ENCODE measurements around the gene CLCF1. TPM values are rescaled to one million over a fixed set of nuclear protein-coding genes. Genes with fewer than 3 reads are reported as not detected.

Gene CLCF1
- polyA plus RNA-seq, 1 of the 3 experiments (the other 2 are of a cell fraction): 27.0 TPM

DNA sequence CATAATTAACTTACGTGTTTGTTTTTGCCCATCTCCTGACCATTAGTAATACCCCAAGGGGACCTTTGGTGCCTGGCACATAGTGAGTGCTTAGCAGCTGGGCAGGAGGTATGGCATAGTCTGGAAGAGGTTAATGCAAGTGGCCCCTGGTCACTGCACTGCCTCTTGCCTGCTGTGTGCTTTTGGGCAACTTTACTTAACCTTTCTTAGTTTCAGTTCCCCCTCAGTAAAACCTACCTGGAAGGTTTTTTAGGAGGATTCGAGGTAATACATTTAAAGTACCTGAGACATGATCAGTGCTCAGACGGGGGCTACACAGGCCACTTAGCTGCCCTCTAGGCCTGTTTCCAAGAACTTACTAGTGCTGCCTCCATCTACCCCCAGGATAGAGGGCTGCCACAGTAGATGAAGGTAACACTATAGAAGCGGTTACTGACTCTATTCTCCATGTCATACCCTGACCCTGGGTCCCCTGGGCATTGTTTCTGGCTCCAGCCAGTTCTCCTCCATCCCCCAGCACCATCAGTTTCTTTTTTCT lies 23.4 kb downstream of the CLCF1 start (continued):
- TF ChIP-seq POLR2AphosphoS5 (IDR thresholded peaks at IDR 0.05; ENCODE audit: low read depth, low read length): no peak

DNA sequence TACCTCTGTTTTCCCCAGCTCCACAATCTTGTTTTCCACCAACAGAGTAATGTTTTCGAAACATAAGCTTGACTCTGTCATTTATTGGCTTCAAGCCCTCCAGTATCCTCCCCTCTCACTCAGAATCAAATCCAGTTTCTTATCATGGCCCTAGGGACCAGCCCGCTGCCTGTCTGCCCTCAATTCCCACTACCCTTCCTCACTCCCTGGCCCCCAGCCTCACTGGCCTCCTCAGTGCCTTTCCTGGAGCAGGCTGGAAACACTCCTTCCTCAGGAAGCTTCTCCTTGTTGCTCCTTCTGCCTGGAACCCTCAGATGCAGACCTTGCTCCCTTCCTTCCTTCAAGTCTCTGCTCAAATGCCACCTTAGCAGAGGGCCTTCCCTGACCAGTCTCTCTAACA lies 23.9 kb downstream of the CLCF1 start:
- H4K20me1 ChIP-seq (ENCODE audit: insufficient read depth): peaks cover 3% of the 10 kb centered on the region; the same call in 1 of the 2 replicates
- H3K9me3 ChIP-seq: no peaks in the 10 kb centered on the region
- POLR2A ChIA-PET: no interaction called here
- H3K79me2 ChIP-seq (ENCODE audit: insufficient read depth): peaks cover 16% of the 10 kb centered on the region
- 100% methylated on average over 2 of the region's 2 CpGs for WGBS (ENCODE audit: low lambda C conversion rate)
- H2AFZ ChIP-seq (ENCODE audit: low read depth): no peak overlapping the region
- peaks cover 40% of the 10 kb centered on the region for H3F3A ChIP-seq (replicated peaks; ENCODE audit: insufficient read depth)
- no peaks in the 10 kb centered on the region for H3K27me3 ChIP-seq (ENCODE audit: insufficient read depth)
- DNase-seq: no peak
- H3K4me2 ChIP-seq: no peak overlapping the region
- TF ChIP-seq EZH2phosphoT487 (IDR thresholded peaks at IDR 0.05; ENCODE audit: borderline replicate concordance, low read depth): no peak
- TF ChIP-seq JUND (IDR thresholded peaks at IDR 0.05): no peak
- no peak for TF ChIP-seq CHD2 (IDR thresholded peaks at IDR 0.05; ENCODE audit: low read length, partially characterized antibody)
- TF ChIP-seq, protein P1, sequence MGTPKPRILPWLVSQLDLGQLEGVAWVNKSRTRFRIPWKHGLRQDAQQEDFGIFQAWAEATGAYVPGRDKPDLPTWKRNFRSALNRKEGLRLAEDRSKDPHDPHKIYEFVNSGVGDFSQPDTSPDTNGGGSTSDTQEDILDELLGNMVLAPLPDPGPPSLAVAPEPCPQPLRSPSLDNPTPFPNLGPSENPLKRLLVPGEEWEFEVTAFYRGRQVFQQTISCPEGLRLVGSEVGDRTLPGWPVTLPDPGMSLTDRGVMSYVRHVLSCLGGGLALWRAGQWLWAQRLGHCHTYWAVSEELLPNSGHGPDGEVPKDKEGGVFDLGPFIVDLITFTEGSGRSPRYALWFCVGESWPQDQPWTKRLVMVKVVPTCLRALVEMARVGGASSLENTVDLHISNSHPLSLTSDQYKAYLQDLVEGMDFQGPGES (IDR thresholded peaks at IDR 0.05; ENCODE audit: low read depth, low read length): no peak
- no peak for TF ChIP-seq RAD21 (IDR thresholded peaks at IDR 0.05; ENCODE audit: low read length)
- TF ChIP-seq GATA2 (CRISPR knock-in tag; IDR thresholded peaks at IDR 0.05): no peak
- TF ChIP-seq TCF12 (IDR thresholded peaks at IDR 0.05): no peak
- no peak for TF ChIP-seq RXRA (IDR thresholded peaks at IDR 0.05; ENCODE audit: borderline replicate concordance, low read depth)
- TF ChIP-seq TAF1 (IDR thresholded peaks at IDR 0.05; ENCODE audit: borderline replicate concordance, low read depth, low read length): no peak
- TF ChIP-seq SIN3A (IDR thresholded peaks at IDR 0.05; ENCODE audit: borderline replicate concordance, low read depth, low read length): no peak
- TF ChIP-seq, protein P2, sequence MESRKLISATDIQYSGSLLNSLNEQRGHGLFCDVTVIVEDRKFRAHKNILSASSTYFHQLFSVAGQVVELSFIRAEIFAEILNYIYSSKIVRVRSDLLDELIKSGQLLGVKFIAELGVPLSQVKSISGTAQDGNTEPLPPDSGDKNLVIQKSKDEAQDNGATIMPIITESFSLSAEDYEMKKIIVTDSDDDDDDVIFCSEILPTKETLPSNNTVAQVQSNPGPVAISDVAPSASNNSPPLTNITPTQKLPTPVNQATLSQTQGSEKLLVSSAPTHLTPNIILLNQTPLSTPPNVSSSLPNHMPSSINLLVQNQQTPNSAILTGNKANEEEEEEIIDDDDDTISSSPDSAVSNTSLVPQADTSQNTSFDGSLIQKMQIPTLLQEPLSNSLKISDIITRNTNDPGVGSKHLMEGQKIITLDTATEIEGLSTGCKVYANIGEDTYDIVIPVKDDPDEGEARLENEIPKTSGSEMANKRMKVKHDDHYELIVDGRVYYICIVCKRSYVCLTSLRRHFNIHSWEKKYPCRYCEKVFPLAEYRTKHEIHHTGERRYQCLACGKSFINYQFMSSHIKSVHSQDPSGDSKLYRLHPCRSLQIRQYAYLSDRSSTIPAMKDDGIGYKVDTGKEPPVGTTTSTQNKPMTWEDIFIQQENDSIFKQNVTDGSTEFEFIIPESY (IDR thresholded peaks at IDR 0.05; ENCODE audit: borderline replicate concordance, low read depth): no peak
- TF ChIP-seq NRF1 (IDR thresholded peaks at IDR 0.05; ENCODE audit: low read depth, low read length): no peak
- no peak for TF ChIP-seq TEAD4 (IDR thresholded peaks at IDR 0.05; ENCODE audit: borderline replicate concordance, insufficient read depth)
- TF ChIP-seq, protein P3, sequence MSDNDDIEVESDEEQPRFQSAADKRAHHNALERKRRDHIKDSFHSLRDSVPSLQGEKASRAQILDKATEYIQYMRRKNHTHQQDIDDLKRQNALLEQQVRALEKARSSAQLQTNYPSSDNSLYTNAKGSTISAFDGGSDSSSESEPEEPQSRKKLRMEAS (IDR thresholded peaks at IDR 0.05; ENCODE audit: low read depth): no peak
- no peak for TF ChIP-seq RFX5 (IDR thresholded peaks at IDR 0.05; ENCODE audit: low read length)
- TF ChIP-seq MXI1 (IDR thresholded peaks at IDR 0.05; ENCODE audit: low read depth, low read length): no peak
- no peak for TF ChIP-seq YY1 (IDR thresholded peaks at IDR 0.05; ENCODE audit: low read depth)
- no peak for TF ChIP-seq GABPA (IDR thresholded peaks at IDR 0.05; ENCODE audit: low read depth)
- no peak for TF ChIP-seq FOXM1 (IDR thresholded peaks at IDR 0.05; ENCODE audit: low read depth)
- H3K9ac ChIP-seq: no peak overlapping the region
- CTCF ChIA-PET: interaction anchor here (0.6 to 20.0 kb wide), 12 partner anchors 8 to 268 kb away, joined by 3 to 955 read pairs (median 4); partner anchors contain the start of genes CLCF1 and PPP1CA
- no peaks in the 10 kb centered on the region for H3K36me3 ChIP-seq (replicated peaks in 1 of 2; ENCODE audit: control insufficient read depth in 1 of 2, insufficient read depth in 2 of 2, low read length in 1 of 2)
- no peak overlapping the region for H3K4me3 ChIP-seq (ENCODE audit: low read depth in 2 of 2, low read length in 1 of 2)
- H3K4me1 ChIP-seq (ENCODE audit: control insufficient read depth in 1 of 2, insufficient read depth in 2 of 2, low read depth in 1 of 2, low read length in 1 of 2): peaks cover 18 to 50% of the 10 kb centered on the region in 2 experiments; a peak in 3 of 4 replicates
- H3K9me2 ChIP-seq: no peaks in the 10 kb centered on the region
- H3K27ac ChIP-seq (ENCODE audit: low read depth in 2 of 2, low read length in 1 of 2): no peak overlapping the region; a peak in 1 of 4 replicates
